DMS53 (cell line): ENCODE results near the gene MBNL1.

Experiments
- DNase-seq: peaks from one replicate; lab custom pipeline; 2025; lab: John Stamatoyannopoulos, UW

MBNL1 gene

DNA sequence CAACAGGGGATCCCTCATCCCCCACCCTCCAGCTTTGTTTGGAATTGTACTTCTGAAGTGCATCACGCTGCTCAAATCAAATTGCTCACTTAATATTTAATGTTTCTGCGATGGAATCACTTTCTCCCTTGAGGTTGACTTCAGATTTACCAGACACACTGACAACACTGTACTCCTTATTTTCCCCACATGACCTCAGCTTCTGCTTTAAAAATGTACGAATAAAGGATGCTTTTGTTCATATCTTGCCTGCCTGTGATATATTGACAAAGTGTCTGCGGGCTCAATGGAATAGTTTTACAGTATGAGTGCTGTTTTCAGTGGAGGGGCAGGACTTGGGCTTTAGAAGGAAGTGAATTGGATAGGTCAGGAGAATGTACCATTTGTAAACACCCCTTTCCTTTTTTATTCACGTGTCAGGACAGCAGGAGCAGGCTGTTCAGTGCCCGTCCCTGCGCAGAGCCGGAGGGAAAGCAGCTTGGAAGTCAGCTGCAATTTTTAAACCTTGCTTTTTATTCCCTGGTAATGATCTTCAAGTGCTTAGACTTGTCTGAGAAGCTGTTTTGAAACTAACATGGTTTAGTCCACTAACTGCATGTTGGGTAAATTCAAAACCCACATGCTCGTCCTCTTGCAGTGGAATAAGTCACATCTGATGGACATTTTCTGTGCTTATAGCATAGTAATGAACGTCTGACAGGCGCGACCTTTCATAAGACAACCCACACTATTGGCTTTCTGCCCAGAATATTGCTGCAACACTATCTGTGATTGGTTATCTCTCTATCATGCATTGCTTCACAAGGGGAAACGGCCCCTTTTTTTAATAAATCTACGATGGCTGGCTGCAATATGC is 29.9 kb downstream of the MBNL1 start:
- DNase-seq, result peak; percentile 64

GRCh38 chr3:152299249-152299976 is 30.7 kb downstream of the MBNL1 start:
- DNase-seq, result no peak

DNA sequence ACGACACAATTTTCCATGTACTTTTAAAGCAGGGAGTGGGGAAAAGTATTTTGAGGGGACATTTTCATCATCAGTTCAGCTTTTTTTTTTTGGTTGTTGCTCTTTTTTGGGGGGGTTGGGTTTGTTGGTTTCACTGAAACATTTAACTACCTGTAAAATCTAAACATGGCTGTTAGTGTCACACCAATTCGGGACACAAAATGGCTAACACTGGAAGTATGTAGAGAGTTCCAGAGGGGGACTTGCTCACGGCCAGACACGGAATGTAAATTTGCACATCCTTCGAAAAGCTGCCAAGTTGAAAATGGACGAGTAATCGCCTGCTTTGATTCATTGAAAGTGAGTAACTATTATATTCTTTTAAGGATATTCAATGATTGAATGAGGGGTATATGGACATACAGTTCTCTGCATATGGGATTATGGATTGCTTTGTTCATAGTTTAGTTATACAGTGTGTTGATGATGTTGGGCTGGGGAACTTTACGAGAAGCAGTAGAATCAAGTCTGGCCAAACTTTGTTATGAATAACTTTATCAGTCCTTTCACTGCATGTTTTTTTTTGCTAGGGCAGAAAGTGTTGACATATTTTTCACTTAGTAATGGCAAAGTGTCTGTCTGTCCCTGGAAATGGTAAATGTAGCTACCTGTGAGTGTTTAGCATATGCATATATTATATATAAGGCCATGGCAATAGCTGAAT is 31.5 kb downstream of the MBNL1 start:
- DNase-seq, result no peak

GRCh38 chr3:152301745-152302181 is 33.0 kb downstream of the MBNL1 start:
- no peak for DNase-seq

- peak; percentile 18 for DNase-seq
These were observed 33.8 kb downstream of the MBNL1 start for GRCh38 chr3:152302521-152303021.

DNA sequence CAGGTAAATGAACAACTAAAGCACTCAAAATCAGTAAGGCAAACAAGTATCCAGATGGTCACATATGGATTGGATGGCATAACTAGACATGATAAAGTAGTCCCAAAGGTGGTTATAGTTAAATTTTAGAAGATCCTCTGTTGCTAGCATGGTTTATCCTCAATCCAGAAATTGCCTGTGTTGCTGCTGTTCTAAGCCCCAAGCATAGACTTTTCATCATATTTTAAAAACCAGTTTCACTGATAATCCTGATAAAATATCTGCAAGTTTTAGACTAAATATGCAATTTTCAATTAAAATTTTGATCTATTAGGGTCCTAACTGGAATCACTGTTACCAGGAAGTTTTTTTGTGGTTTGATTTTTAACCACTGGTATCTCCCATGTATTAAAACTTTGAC is 35.4 kb downstream of the MBNL1 start:
- no peak for DNase-seq

GRCh38 chr3:152305075-152305474 is 36.3 kb downstream of the MBNL1 start:
- no peak for DNase-seq

DNA sequence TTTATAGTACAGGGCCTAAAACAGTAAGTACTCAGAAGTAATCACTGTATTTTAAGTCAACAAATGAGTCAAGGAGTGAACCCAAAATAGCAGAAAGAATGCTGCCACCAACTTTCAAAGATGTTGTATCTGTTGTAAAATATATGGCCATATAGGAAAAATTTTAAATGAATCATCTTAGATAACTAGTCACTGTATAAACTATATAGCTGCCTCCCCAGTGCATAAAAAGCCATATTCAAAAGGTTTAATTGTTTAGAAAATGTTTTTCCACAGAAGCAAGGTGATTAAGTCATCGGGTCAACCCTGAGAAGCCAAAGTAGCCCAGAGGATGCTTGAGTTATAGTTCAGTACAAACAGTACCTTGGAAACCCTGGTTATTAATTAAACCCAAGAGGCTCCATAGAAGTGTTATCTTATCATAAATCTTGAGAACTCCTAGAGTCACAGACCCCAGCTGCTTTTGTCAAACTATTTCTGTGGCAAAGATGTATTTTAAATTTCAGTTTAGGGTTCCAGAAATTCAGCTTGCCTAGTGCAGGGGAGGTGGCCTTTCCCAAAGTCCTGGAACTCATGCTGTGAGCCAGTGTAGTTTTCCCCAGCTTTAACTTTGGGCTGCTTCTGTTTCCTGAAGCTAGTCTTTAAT is 39.2 kb downstream of the MBNL1 start:
- DNase-seq, result peak; percentile 43

DNA sequence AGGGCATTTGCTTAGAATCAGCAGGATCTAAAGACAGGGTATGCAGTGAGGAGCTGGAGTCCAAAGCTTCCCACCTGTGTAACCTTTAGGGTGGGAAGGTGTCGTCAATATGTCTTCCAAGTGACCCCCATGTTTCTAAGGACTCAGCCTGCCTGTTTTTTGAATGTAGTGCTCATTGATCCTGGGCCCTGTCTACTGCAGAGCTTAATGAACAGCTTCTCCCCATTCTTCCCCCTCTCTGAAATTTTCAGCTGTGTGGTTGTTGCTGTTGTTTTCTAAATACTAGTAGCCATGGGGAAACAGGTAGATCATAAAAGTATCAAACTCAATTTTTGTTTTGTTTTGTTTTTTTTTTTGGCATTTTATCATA is 39.7 kb downstream of the MBNL1 start:
- no peak for DNase-seq

DNA sequence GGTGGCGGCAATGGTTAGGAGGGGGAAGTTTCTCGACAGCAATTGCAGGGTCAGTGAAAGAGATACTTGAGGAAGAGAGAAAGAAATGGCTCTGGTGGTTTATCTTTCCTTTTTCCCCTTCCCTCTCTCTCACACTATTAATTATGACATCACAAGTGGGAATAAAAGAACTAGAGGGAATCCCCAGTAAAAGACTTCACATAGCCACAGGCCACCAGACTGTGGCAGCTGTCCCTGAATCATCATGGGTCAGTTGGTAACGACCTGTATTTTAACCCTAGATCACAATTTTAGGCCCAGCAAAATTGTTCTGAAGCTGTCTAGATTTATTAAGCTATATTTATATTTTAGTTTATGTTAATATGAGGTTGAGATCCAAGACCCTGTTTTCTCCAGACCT is 40.3 kb downstream of the MBNL1 start:
- DNase-seq, result no peak

DNA sequence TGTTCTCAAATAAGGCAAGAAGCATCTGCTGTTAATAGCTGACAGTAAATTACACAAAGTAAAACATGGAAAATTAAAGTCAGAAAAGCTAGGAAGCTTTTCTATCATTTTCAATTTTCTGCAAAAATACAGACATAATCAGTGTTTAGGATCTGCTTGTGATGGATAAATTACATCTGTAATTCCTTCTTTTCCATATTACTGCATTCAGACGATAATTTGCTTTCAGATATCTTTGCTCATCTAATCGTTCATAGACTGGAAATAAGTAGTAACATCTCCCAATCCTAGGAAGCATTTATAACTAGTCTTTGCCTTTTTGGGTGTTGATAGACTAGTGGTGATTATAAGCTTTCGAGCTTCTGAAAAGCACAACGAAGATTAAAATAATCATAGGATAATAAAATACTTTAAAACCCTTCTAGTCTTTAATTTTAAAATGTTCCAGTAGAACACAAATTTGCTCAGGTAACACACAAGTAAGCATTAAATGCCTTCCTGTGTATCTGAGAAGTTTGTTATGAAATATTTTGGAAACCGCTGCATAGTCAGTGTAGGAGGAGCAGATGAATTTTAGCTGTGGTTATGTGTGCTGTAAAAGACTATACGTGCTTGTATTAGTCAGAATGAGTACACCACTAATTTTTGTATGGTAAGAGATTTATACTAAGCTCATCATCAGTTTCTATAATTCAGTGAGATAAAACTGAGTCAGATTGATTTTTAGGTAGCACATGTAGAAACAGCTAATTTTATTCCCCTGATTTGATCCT is 41.0 kb downstream of the MBNL1 start:
- no peak for DNase-seq

DNA sequence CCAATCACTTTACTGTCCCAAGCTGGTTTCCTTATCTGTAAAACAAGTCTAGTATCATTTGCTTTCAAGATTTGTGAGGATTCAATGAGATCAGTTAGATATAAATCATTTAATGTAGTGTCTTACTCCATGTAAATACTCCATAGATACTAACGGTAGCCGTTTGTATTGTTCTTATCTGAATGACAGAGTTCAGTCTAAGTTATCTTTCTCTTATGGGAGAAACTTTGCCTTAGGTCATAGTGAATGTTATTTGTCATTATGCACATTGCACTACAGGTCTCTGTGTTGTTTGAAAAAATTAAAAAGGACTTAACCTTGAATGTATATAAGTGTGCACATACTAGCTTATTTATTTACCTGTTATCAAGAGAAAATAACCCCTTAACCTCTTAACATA is 44.7 kb downstream of the MBNL1 start:
- DNase-seq, result no peak

- no peak for DNase-seq
These were observed 45.2 kb downstream of the MBNL1 start for GRCh38 chr3:152313914-152314313.

DNA sequence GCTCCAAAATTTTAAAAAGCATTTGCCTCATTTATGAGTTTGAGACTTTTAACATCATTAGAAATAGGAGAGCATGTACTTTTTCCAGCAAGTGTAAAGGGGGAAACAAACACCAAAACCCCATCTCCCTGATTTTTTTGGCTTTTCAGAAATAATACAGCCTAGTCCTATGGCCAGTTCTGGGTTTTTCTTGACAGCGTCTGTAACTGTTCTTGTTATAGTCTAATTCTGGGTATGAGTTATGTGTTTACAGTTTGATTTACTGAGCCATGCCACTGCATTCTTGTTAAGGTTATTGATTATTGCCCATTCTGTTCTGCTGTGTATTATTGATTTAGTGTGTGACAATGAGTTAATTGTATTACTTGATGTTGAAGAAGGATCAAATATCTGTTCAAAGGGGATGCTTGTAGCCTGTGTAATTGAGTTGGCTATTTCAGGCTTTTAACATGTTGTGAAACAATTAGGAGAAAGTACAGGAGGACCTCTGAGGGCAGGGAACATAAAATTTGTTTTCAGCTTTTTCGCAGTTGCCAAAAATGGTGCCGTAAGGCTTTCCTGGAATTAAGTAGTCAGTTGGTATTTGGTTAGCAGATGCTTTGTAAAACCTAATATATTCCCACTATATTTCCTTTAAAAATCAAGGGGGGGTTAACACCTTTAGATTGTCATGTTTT is 46.1 kb downstream of the MBNL1 start:
- no peak for DNase-seq

- DNase-seq, result no peak
These were observed 46.9 kb downstream of the MBNL1 start for GRCh38 chr3:152315623-152316022.

DNA sequence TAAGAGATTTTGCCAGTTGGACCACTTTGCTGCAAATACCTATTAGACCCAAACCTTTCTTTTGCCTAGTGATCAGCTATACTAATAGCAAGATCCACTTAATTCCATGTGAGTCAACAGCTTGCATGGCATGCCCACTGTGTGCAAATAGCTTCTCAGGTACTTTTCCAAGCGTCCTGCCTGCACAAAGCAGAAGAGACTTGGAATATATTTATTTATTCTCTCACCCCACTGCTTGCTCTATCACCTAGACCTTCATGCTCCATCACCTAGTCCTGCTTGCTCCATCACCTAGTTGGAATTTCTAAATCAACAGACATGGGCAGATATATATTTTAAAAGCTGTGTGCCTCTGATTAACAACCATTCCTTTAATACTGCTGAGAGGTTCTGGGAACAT is 47.6 kb downstream of the MBNL1 start:
- no peak for DNase-seq

DNA sequence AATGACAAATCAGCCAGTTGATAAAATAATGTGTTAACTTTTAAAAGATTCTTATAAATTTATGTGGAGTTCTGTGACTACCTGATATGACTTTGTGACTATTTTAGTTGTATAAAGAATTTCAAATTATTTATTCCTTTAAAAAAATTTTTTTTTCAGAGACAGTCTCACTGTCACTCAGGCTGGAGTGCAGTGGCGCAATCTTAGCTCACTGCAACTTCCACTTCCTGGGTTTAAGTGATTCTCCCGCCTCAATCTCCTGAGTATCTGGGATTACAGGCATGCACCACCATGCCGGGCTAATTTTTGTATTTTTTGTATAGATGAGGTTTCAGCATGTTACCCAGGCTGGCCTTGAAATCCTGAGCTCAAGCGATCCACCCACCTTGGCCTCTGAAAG is 48.5 kb downstream of the MBNL1 start:
- no peak for DNase-seq

GRCh38 chr3:152317956-152318355 is 49.2 kb downstream of the MBNL1 start:
- DNase-seq, result no peak

GRCh38 chr3:152318512-152318911 is 49.8 kb downstream of the MBNL1 start:
- no peak for DNase-seq

- DNase-seq, result no peak
These were observed 50.5 kb downstream of the MBNL1 start for GRCh38 chr3:152319256-152319655.
